MCF 10A (cell line): ENCODE data around the gene SNX24. TPM values are rescaled to one million over a fixed set of nuclear protein-coding genes. Genes with fewer than 3 reads are reported as not detected.
A peak's percentile ranks its signal among the peaks of the same experiment; 100 is the strongest.

Experiments used
- BruUV-seq: library from RNA; stranded (reverse); fragments of 400-500 nt; replicated peaks from 2 replicates; lab custom pipeline; 2021; lab: Mats Ljungman, UMichigan
- CTCF ChIA-PET: fragments of 300-600 bp; sonication (Branson Sonifier 250); formaldehyde crosslinking; extraction: SDS; loops from one replicate; lab custom pipeline; 2021; ENCODE audit warnings: antibody characterized with exemption, inconsistent platforms; lab: Yijun Ruan, JAX
- POLR2A ChIA-PET: fragments of 300-600, 350-650 bp; sonication (Branson Sonifier 250); formaldehyde crosslinking; extraction: SDS; loops from one replicate; lab custom pipeline; 2020; ENCODE audit warnings: antibody characterized with exemption, inconsistent platforms; lab: Yijun Ruan, JAX
- DNase-seq: peaks from one replicate; pipeline ENCODE4 v3.0.0-alpha.2; 2018; ENCODE audit not compliant: unreplicated experiment
- H3K27ac Mint-ChIP-seq: one replicate; pipeline ENCODE4 v1.8.0; 2022; ENCODE audit warnings: mild to moderate bottlenecking, low read depth, mixed read lengths; ENCODE audit not compliant: unreplicated experiment
- H3K27me3 Mint-ChIP-seq: one replicate; pipeline ENCODE4 v1.8.0; 2022; ENCODE audit warnings: mixed read lengths; ENCODE audit not compliant: insufficient read depth, unreplicated experiment
- H3K36me3 Mint-ChIP-seq: one replicate; pipeline ENCODE4 v1.8.0; 2022; ENCODE audit warnings: mild to moderate bottlenecking, moderate library complexity, mixed read lengths; ENCODE audit not compliant: insufficient read depth, unreplicated experiment
- H3K4me1 Mint-ChIP-seq: one replicate; pipeline ENCODE4 v1.8.0; 2022; ENCODE audit warnings: mixed read lengths; ENCODE audit not compliant: insufficient read depth, unreplicated experiment
- H3K4me3 Mint-ChIP-seq: one replicate; pipeline ENCODE4 v1.8.0; 2022; ENCODE audit warnings: mild to moderate bottlenecking, moderate library complexity, mixed read lengths; ENCODE audit not compliant: unreplicated experiment
- H3K9me3 Mint-ChIP-seq: one replicate; pipeline ENCODE4 v1.8.0; 2022; ENCODE audit warnings: mixed read lengths; ENCODE audit not compliant: unreplicated experiment
- intact Hi-C: fragments of 100-400 bp; cut with micrococcal nuclease; formaldehyde crosslinking; loops from 2 replicates; pipeline ENCODE4 v1.14.1; 2022
- total RNA-seq: library from RNA; stranded (reverse); gene quantifications from 2 replicates; pipeline ENCODE4 v1.2.3, GENCODE V29; 2022
- TF ChIP-seq, protein P1 (sequence below): fragments of 200-600 bp; IDR thresholded peaks from one replicate; pipeline ENCODE4 v1.8.0; 2022; ENCODE audit warnings: antibody characterized with exemption, mild to moderate bottlenecking; ENCODE audit not compliant: unreplicated experiment

Gene SNX24
- total RNA-seq, 1 experiment from 2014 or later: 97.0 TPM

DNA sequence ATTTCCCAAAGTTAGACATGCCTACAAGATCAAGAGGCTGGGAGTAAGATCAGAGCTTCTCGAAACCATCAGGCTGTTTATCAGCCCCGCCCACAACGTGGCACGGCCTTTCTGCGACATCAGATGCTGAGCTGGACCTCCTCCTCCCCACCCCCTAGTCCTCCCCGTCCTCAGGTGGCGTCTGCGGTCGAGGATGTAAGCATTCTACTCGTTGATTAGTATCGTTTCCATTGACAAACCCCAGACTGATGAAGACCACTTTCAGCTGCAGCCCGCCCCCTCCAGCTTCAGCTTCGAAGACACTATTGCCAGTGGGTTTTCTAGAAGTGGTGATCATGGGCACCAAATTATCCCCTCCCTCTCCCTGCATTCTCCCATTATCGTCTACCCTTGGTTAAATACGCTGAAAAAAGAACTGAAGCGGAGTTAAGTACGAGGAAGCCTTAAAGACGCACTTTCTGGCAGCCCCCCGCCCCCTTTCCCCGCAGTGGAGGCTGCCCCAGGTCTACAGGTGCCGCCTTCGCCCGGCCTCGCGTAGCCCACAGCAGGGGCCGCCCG is 190.0 kb downstream of the SNX24 start:
- BruUV-seq: no TSS peak
- H3K36me3 Mint-ChIP-seq: peaks cover 6% of the 10 kb centered on the region
- intact Hi-C loops: loop anchor here (1.0 to 5.0 kb wide), 3 partner anchors 52 to 853 kb away; partner anchors contain the start of gene PRDM6
- peak overlapping the region; percentile 86 for H3K27ac Mint-ChIP-seq
- TF ChIP-seq, protein P1, sequence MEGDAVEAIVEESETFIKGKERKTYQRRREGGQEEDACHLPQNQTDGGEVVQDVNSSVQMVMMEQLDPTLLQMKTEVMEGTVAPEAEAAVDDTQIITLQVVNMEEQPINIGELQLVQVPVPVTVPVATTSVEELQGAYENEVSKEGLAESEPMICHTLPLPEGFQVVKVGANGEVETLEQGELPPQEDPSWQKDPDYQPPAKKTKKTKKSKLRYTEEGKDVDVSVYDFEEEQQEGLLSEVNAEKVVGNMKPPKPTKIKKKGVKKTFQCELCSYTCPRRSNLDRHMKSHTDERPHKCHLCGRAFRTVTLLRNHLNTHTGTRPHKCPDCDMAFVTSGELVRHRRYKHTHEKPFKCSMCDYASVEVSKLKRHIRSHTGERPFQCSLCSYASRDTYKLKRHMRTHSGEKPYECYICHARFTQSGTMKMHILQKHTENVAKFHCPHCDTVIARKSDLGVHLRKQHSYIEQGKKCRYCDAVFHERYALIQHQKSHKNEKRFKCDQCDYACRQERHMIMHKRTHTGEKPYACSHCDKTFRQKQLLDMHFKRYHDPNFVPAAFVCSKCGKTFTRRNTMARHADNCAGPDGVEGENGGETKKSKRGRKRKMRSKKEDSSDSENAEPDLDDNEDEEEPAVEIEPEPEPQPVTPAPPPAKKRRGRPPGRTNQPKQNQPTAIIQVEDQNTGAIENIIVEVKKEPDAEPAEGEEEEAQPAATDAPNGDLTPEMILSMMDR: no peak
- H3K4me1 Mint-ChIP-seq: peaks cover 38% of the 10 kb centered on the region
- DNase-seq: peak; percentile 61
- H3K4me3 Mint-ChIP-seq: peak overlapping the region; percentile 80
- H3K27me3 Mint-ChIP-seq: no peaks in the 10 kb centered on the region
- ChIA-PET POLR2A (interaction anchor here (0.7 to 2.0 kb wide), 7 partner anchors 12 to 507 kb away, joined by 3 to 6 read pairs (median 4); partner anchors contain the start of gene SNX24), CTCF (interaction anchor here (0.6 to 2.8 kb wide), 6 partner anchors 49 to 1930 kb away, joined by 3 to 8 read pairs (median 3); partner anchors contain the start of gene SNX24)
- no peaks in the 10 kb centered on the region for H3K9me3 Mint-ChIP-seq

DNA sequence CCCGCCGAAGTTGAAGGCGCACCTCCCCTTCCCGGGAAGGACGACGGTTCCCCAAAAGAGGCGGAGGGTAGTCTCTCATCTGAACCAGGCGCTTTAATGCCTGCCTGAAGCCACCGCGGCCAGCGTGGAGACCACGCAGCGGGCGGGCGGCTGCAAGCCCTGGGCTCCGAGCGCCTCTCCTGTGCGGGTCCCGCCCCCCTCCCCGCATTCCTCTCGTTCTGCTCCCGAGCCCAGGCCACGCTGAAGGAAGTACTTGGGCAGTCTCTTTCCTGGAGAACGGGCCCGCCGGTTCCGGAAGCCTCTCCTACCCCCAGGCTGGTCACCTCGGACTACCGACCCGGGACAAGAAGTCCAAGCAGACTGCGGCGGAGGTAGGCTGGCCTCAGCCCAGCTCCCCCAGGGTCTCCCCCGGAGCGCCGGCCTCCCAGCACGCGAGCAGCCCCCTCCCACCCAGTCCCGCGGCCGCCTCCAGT is 190.5 kb downstream of the SNX24 start:
- peak overlapping the region; percentile 86 for H3K27ac Mint-ChIP-seq
- POLR2A ChIA-PET: interaction anchor here (0.7 to 2.4 kb wide), 9 partner anchors 12 to 506 kb away, joined by 3 to 12 read pairs (median 4); partner anchors contain the start of genes CSNK1G3 and SNX24
- TF ChIP-seq, protein P1: no peak
- peak overlapping the region; percentile 80 for H3K4me3 Mint-ChIP-seq
- BruUV-seq: no TSS peak
- peak; percentile 67 for DNase-seq
- intact Hi-C loops: loop anchor here (1.0 to 5.0 kb wide), 7 partner anchors 51 to 854 kb away; partner anchors contain the start of genes PRDM6 and SNX24
- peaks cover 38% of the 10 kb centered on the region for H3K4me1 Mint-ChIP-seq
- H3K36me3 Mint-ChIP-seq: peaks cover 6% of the 10 kb centered on the region
- no peaks in the 10 kb centered on the region for H3K9me3 Mint-ChIP-seq
- H3K27me3 Mint-ChIP-seq: no peaks in the 10 kb centered on the region
- CTCF ChIA-PET: interaction anchor here (0.7 to 1.0 kb wide), 2 partner anchors 49 to 282 kb away, joined by 3 read pairs; no protein-coding TSS in a partner anchor

DNA sequence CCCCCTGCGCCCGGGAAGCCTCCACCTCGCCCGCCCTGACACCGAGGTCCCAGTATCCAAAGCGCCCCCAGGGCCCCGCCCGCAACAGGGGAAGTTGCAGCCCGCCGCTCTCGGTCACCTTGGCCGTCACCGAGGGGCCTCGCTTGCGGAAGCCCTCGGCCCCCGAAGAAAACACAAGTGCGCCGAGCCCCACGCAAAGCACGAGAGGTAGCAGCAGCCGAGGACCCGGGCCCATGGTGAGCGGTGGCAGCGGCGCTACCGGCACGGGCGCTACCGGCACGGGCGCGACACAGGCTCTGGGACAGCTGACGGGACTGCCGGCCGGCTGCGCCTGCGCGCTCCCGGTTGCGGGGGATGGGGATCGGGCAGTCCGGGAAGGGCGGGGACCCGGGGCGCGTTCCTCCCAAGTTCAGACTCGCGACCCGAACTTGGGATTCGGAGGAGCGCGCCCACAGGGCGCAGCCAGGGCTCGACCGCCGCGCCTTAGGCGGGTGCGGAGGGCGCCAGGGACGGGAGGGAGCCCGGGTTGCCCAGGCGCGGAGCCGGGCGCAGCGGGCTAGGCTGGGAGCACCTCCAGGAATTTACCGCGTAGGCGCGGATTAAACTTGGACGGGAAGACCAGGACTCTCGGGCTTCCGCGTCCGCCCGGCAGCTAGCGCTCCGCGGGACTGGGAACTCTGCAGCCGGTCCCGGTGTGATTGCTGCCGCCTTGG is 191.1 kb downstream of the SNX24 start, which contains the start of gene PPIC:
TSS of gene PPIC (minus strand) at position 335 of the 713 bp plus-strand sequence. CDS start at position 235, 100 bp downstream.
- DNase-seq: peak; percentile 88
- ChIA-PET CTCF (interaction anchor here (0.7 to 0.8 kb wide), 2 partner anchors 72 to 283 kb away, joined by 3 read pairs; no protein-coding TSS in a partner anchor), POLR2A (interaction anchor here (0.7 to 2.4 kb wide), 14 partner anchors 9 to 497 kb away, joined by 3 to 12 read pairs (median 4); partner anchors contain the start of genes CSNK1G3 and SNX24)
- Mint-ChIP-seq H3K27ac (peak within 1 kb of the TSS; percentile 86), H3K27me3 (no peaks in the 10 kb centered on the region), H3K36me3 (peaks cover 6% of the 10 kb centered on the region), H3K4me3 (peak within 1 kb of the TSS; percentile 80), H3K4me1 (peaks cover 38% of the 10 kb centered on the region), H3K9me3 (no peaks in the 10 kb centered on the region)
- intact Hi-C loops: loop anchor here (1.0 to 5.0 kb wide), 6 partner anchors 51 to 854 kb away; partner anchors contain the start of genes PRDM6 and SNX24
- no TSS peak for BruUV-seq
- TF ChIP-seq, protein P1: no peak
